IMR-90 (cell line): ENCODE results near the gene ELANE. TPM values are rescaled to one million over a fixed set of nuclear protein-coding genes. Genes with fewer than 3 reads are reported as not detected.

ENCODE experiments used
- ATAC-seq: fragments of 200-7000 bp; cut with Tn5 transposase; 2 replicates; pipeline ENCODE4 v1.9.1; 2020; ENCODE audit warnings: low read depth, mild to moderate bottlenecking, moderate library complexity
- BruUV-seq: library from RNA; stranded (reverse); fragments of 400-500 nt; replicated peaks from 2 replicates; lab custom pipeline; 2021; lab: Mats Ljungman, UMichigan
- CTCF ChIA-PET: fragments of 300-600 bp; formaldehyde crosslinking; extraction: SDS; loops from one replicate; lab custom pipeline; 2021; ENCODE audit warnings: antibody characterized with exemption; lab: Yijun Ruan, JAX
- POLR2A ChIA-PET: fragments of 300-600 bp; sonication (Branson Sonifier 250); formaldehyde crosslinking; loops from one replicate; lab custom pipeline; 2022; ENCODE audit warnings: antibody characterized with exemption; ENCODE audit not compliant: unreplicated experiment; lab: Charles Lee
- DNase-seq: peaks from one replicate; pipeline ENCODE4 v3.0.0; 2013
- H2AFZ ChIP-seq: replicated peaks from 2 replicates; pipeline ENCODE3; 2013; ENCODE audit warnings: low read length, mild to moderate bottlenecking; ENCODE audit not compliant: poor library complexity
- H2AK5ac ChIP-seq: 2 replicates; pipeline ENCODE4 v1.6.1; 2013; ENCODE audit warnings: low read depth, low read length, inconsistent platforms
- H2AK9ac ChIP-seq: replicated peaks from 2 replicates; pipeline ENCODE3; 2013; ENCODE audit warnings: mild to moderate bottlenecking, low read depth, low read length, moderate library complexity; ENCODE audit not compliant: poor library complexity
- H2BK120ac ChIP-seq: 2 replicates; pipeline ENCODE4 v1.6.1; 2013; ENCODE audit warnings: low read depth, low read length, inconsistent platforms
- H2BK15ac ChIP-seq: 3 replicates; pipeline ENCODE4 v1.6.1; 2013; ENCODE audit warnings: low read depth, low read length, inconsistent platforms
- H2BK20ac ChIP-seq: 2 replicates; pipeline ENCODE4 v1.6.1; 2013; ENCODE audit warnings: low read depth, mild to moderate bottlenecking, inconsistent platforms, low read length, moderate library complexity
- H2BK5ac ChIP-seq: 2 replicates; pipeline ENCODE4 v1.6.1; 2013; ENCODE audit warnings: mild to moderate bottlenecking, low read depth, low read length, inconsistent platforms; ENCODE audit not compliant: poor library complexity, severe bottlenecking
- H3K14ac ChIP-seq: replicated peaks from 2 replicates; pipeline ENCODE4 v1.6.1; 2013; ENCODE audit warnings: low read depth, low read length, inconsistent platforms
- H3K18ac ChIP-seq: 2 replicates; pipeline ENCODE4 v1.6.1; 2013; ENCODE audit warnings: low read depth, low read length, control low read depth
- H3K23ac ChIP-seq: 2 replicates; pipeline ENCODE4 v1.6.1; 2013; ENCODE audit warnings: low read depth, low read length, inconsistent platforms
- H3K27ac ChIP-seq: 2 replicates; pipeline ENCODE4 v1.5.1; 2013; ENCODE audit warnings: mild to moderate bottlenecking, control low read depth, low read length; ENCODE audit not compliant: insufficient read depth
- H3K27me3 ChIP-seq: 2 replicates; pipeline ENCODE4 v1.6.1; 2013; ENCODE audit warnings: low read length; ENCODE audit not compliant: control insufficient read depth, insufficient read depth
- H3K36me3 ChIP-seq: 2 replicates; pipeline ENCODE4 v1.6.1; 2013; ENCODE audit warnings: low read length, mixed read lengths; ENCODE audit not compliant: control insufficient read depth, insufficient read depth
- H3K4ac ChIP-seq: 2 replicates; pipeline ENCODE4 v1.6.1; 2013; ENCODE audit warnings: low read depth, low read length, inconsistent platforms
- H3K4me1 ChIP-seq: 2 replicates; pipeline ENCODE4 v1.6.1; 2013; ENCODE audit warnings: low read length, mixed read lengths; ENCODE audit not compliant: control insufficient read depth, insufficient read depth
- H3K4me2 ChIP-seq: 2 replicates; pipeline ENCODE4 v1.6.1; 2013; ENCODE audit warnings: low read depth, mild to moderate bottlenecking, control low read depth, low read length, moderate library complexity
- H3K4me3 ChIP-seq: 2 replicates; pipeline ENCODE4 v1.5.1; 2013; ENCODE audit warnings: low read depth, mild to moderate bottlenecking, control low read depth, low read length, moderate library complexity; ENCODE audit not compliant: insufficient read depth
- H3K56ac ChIP-seq: 2 replicates; pipeline ENCODE4 v1.6.1; 2013; ENCODE audit warnings: low read length, inconsistent platforms; ENCODE audit not compliant: insufficient read depth; ENCODE audit errors: extremely low read depth
- H3K79me1 ChIP-seq, 2 experiments: 2 replicates each; pipeline ENCODE4 v1.6.1; 2013; ENCODE audit warnings: low read length in 2 of 2, inconsistent platforms in 1 of 2, low read depth in 1 of 2
- H3K9ac ChIP-seq: 2 replicates; pipeline ENCODE4 v1.6.1; 2013; ENCODE audit warnings: low read depth, low read length, control low read depth
- H3K9me1 ChIP-seq: 2 replicates; pipeline ENCODE4 v1.6.1; 2013; ENCODE audit warnings: low read length, inconsistent platforms; ENCODE audit not compliant: insufficient read depth
- H3K9me3 ChIP-seq: 2 replicates; pipeline ENCODE4 v1.6.1; 2013; ENCODE audit warnings: low read length; ENCODE audit not compliant: control insufficient read depth, insufficient read depth
- H4K20me1 ChIP-seq: 2 replicates; pipeline ENCODE4 v1.6.1; 2013; ENCODE audit warnings: low read length, inconsistent platforms; ENCODE audit not compliant: insufficient read depth
- H4K5ac ChIP-seq: 2 replicates; pipeline ENCODE4 v1.6.1; 2013; ENCODE audit warnings: mild to moderate bottlenecking, low read depth, low read length, control low read depth
- H4K8ac ChIP-seq, 2 experiments: 2 replicates each; pipeline ENCODE4 v1.6.1; 2013; ENCODE audit warnings: low read depth in 2 of 2, low read length in 2 of 2, control low read depth in 1 of 2, inconsistent platforms in 1 of 2
- H4K91ac ChIP-seq: 2 replicates; pipeline ENCODE4 v1.6.1; 2013; ENCODE audit warnings: low read depth, low read length, inconsistent platforms; ENCODE audit not compliant: insufficient read depth
- CEBPB ChIP-seq: IDR thresholded peaks from 2 replicates; pipeline ENCODE4 v1.6.1; 2012; ENCODE audit warnings: low read depth, low read length, improper control_type of control experiment
- MAZ ChIP-seq: IDR thresholded peaks from 2 replicates; pipeline ENCODE4 v1.6.1; 2012; ENCODE audit warnings: low read depth, mild to moderate bottlenecking, low read length, improper control_type of control experiment, moderate library complexity, borderline replicate concordance
- whole genome bisulfite sequencing, 2 experiments: methylation state at CpG; one replicate each; pipeline versions ENCODE4 v1.1.5 to v1.1.7; 2013; ENCODE audit warnings: missing lambda C conversion rate in 2 of 2; ENCODE audit not compliant: insufficient read length in 1 of 2; ENCODE audit errors: extremely low coverage in 2 of 2; 5-methylcytosine and 5-hydroxymethylcytosine counted together
- dilution Hi-C: fragments of 300-500 bp; cut with HindIII; formaldehyde crosslinking; loops from one replicate; pipeline ENCODE4 v1.14.3; 2018; ENCODE audit warnings: low sequenced_read_pairs; ENCODE audit not compliant: unreplicated experiment
- in situ Hi-C: fragments of 300-500 bp; cut with MboI; formaldehyde crosslinking; loops from 3 replicates; pipeline ENCODE4 v1.14.3; 2019; ENCODE audit warnings: low sequenced_read_pairs, inconsistent platforms, mixed read lengths
- intact Hi-C: fragments of 100-400 bp; cut with micrococcal nuclease; formaldehyde crosslinking; loops from 2 replicates; pipeline ENCODE4 v1.10.0; 2022
- polyA plus RNA-seq, 3 experiments: library from polyadenylated mRNA; depleted of rRNA; stranded (reverse); fragments of >200 nt; gene quantifications; 2 replicates each; pipeline ENCODE4 v1.2.3, GENCODE V29; 2012; ENCODE audit warnings: low replicate concordance in 1 of 3
- total RNA-seq: library from RNA; depleted of rRNA; stranded (reverse); fragments of >200 nt; gene quantifications from 2 replicates; pipeline ENCODE4 v1.2.3, GENCODE V29; 2012
- TF ChIP-seq, protein P1 (sequence below): fragments of 150-350 bp; IDR thresholded peaks from 2 replicates; pipeline ENCODE4 v1.6.1; 2016; ENCODE audit warnings: low read depth, mild to moderate bottlenecking, low read length, moderate library complexity, borderline replicate concordance

Gene ELANE
- total and polyA plus RNA-seq, 2 of the 4 experiments (the other 2 are of a cell fraction), result 0.27 TPM; not detected in 1

DNA sequence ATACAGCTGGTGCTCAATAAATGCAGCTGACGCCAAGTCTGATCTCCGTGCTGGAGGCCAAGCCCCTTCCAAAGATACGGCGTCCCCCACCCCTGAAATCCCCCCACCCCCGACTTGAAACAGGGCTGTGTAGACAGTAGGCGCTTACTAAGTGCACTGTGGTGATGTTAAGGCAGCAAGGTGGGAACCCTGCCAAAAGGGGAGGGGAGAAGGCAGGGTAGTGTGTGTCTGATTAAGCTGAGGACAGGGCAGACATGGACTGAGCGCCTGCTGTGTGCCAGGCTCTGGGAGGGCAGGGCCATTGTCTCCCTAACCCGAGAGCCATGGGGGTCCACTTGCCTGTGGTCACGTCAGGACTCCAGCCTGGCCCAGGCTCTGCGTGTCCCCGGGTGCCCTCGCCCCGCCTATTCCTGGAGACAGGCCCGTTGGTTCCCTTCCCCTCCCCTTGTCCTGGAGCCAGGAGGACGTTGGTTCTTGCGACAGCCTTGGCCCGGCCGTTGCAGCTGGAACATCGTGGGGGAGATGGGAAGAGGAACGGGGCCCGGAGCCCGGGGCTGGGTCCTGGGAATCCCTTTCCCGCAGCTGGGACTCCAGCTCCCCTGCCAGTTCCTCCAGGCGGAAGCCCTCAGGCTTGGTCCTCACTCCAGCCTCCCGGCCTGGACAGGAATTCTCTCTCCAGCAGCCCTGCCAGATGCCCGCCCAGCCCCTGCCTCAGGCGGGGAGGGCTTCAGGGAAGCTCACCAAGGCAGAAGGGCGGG is 1.7 kb upstream of the ELANE start:
- H2BK15ac ChIP-seq, result peak overlapping the region; percentile 97; the same call in 2 of the 3 replicates
- intact Hi-C loops (loop anchor here (1.0 kb wide), 1 partner anchor 35 kb away; no protein-coding TSS in a partner anchor), dilution Hi-C loops (no loop called here), in situ Hi-C loops (no loop called here)
- no peak overlapping the region for H3K4me3 ChIP-seq
- no peaks in the 10 kb centered on the region for H4K20me1 ChIP-seq
- ATAC-seq (peak; percentile 88), DNase-seq (peak; percentile 81)
- peak overlapping the region; percentile 90 for H3K27ac ChIP-seq
- TF ChIP-seq, protein P1, sequence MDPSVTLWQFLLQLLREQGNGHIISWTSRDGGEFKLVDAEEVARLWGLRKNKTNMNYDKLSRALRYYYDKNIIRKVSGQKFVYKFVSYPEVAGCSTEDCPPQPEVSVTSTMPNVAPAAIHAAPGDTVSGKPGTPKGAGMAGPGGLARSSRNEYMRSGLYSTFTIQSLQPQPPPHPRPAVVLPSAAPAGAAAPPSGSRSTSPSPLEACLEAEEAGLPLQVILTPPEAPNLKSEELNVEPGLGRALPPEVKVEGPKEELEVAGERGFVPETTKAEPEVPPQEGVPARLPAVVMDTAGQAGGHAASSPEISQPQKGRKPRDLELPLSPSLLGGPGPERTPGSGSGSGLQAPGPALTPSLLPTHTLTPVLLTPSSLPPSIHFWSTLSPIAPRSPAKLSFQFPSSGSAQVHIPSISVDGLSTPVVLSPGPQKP, result no peak
- peak; percentile 54; the same call in 1 of the 2 replicates for TF ChIP-seq MAZ
- peak; percentile 89 for TF ChIP-seq CEBPB
- H3K23ac ChIP-seq, result peak overlapping the region; percentile 84; the same call in 1 of the 2 replicates
- H3K14ac ChIP-seq, result peak overlapping the region; percentile 13; the same call in 1 of the 2 replicates
- H3K18ac ChIP-seq, result peak overlapping the region; percentile 56
- H3K56ac ChIP-seq, result peak overlapping the region; percentile 47
- peak overlapping the region; percentile 54 to 94; a peak in 3 of 4 replicates for H4K8ac ChIP-seq
- no TSS peak for BruUV-seq
- peak overlapping the region; percentile 70 for H2BK5ac ChIP-seq
- peaks cover 4% of the 10 kb centered on the region; the same call in 1 of the 2 replicates for H3K27me3 ChIP-seq
- peak overlapping the region; percentile 95 for H2AK9ac ChIP-seq
- POLR2A ChIA-PET, result no interaction called here
- H3K4ac ChIP-seq, result peak overlapping the region; percentile 84
- peaks cover 6% of the 10 kb centered on the region for H3K4me1 ChIP-seq
- H2BK120ac ChIP-seq, result peak overlapping the region; percentile 59
- H3K4me2 ChIP-seq, result peak overlapping the region; percentile 23; the same call in 1 of the 2 replicates
- peak overlapping the region; percentile 89 for H2AFZ ChIP-seq
- H2AK5ac ChIP-seq, result peak overlapping the region; percentile 88
- peak overlapping the region; percentile 90 for H4K91ac ChIP-seq
- no peaks in the 10 kb centered on the region for H3K79me1 ChIP-seq
- peak overlapping the region; percentile 52; the same call in 1 of the 2 replicates for H2BK20ac ChIP-seq
- WGBS, 2 experiments, result 0% methylated on average over 1 of the region's 28 CpGs; no CpG with 5 or more reads in 1 of the 2 experiments
- H4K5ac ChIP-seq, result peak overlapping the region; percentile 68
- H3K9me3 ChIP-seq, result no peaks in the 10 kb centered on the region
- H3K9ac ChIP-seq, result peak overlapping the region; percentile 32
- CTCF ChIA-PET, result no interaction called here
- H3K36me3 ChIP-seq, result no peaks in the 10 kb centered on the region
- no peaks in the 10 kb centered on the region for H3K9me1 ChIP-seq
